Thyroid gland (tissue), 4 donors: Measurements from ENCODE around the gene BZW1. TPM values are rescaled to one million over a fixed set of nuclear protein-coding genes. Genes with fewer than 3 reads are reported as not detected.

ENCODE experiments used
- DNase-seq, 2 donors: peaks; one replicate each; pipeline ENCODE4 v3.0.0-alpha.2; 2019
- H3K27ac ChIP-seq, 3 donors: fragments of 200-600 bp; sonication (generic); 1 replicate in 2 of 3; 2 replicates in 1 of 3; pipeline ENCODE4 v1.5.1; 2016 to 2019; ENCODE audit warnings: mild to moderate bottlenecking in 1 of 3, moderate library complexity in 1 of 3
- H3K27me3 ChIP-seq: fragments of 200-600 bp; sonication (generic); one replicate; pipeline ENCODE4 v1.5.1; 2019
- H3K36me3 ChIP-seq, 2 donors: fragments of 200-600 bp; sonication (generic); one replicate each; pipeline ENCODE4 v1.5.1; 2016 to 2019
- H3K4me1 ChIP-seq, 2 donors: fragments of 200-600 bp; sonication (generic); one replicate each; pipeline ENCODE4 v1.5.1; 2017 to 2019
- H3K4me3 ChIP-seq, 3 donors: fragments of 200-600 bp; sonication (generic); replicated peaks in 1 of 3; 1 replicate in 2 of 3; 2 replicates in 1 of 3; pipeline ENCODE4 v1.5.1; 2016; ENCODE audit warnings: mild to moderate bottlenecking in 1 of 3
- H3K9me3 ChIP-seq: fragments of 200-600 bp; sonication (generic); one replicate; pipeline ENCODE4 v1.5.1; 2017
- POLR2A ChIP-seq, 2 donors: fragments of 450-650 bp; IDR thresholded peaks; one replicate each; pipeline ENCODE4 v1.6.1; 2017; ENCODE audit warnings: antibody characterized with exemption in 2 of 2, mild to moderate bottlenecking in 2 of 2, moderate library complexity in 1 of 2
- WGBS, 2 donors: methylation state at CpG; one replicate each; pipeline ENCODE4 v1.1.5; 2017; 5-methylcytosine and 5-hydroxymethylcytosine counted together
- intact Hi-C: fragments of 100-400 bp; cut with DNase I; formaldehyde crosslinking; loops from one replicate; pipeline ENCODE4 v1.15.1; 2023
- total RNA-seq, 4 donors: library from RNA; depleted of rRNA; stranded (reverse); fragments of >200 nt; gene quantifications; one replicate each; pipeline ENCODE4 v1.2.3, GENCODE V29; 2016
- TF ChIP-seq, protein P1 (sequence below), 6 experiments: fragments of 200-600 bp in 3 of 6; fragments of 450-650 bp in 3 of 6; sonication (generic) in 3 of 6; IDR thresholded peaks; one replicate each; pipeline ENCODE4 v1.5.1; 2016 to 2019; ENCODE audit warnings: antibody characterized with exemption in 6 of 6, mild to moderate bottlenecking in 2 of 6, inconsistent platforms in 1 of 6, moderate library complexity in 1 of 6

The BZW1 gene
- total RNA-seq, 4 donors from 2014 or later = 136 to 192 (median 144) TPM

DNA sequence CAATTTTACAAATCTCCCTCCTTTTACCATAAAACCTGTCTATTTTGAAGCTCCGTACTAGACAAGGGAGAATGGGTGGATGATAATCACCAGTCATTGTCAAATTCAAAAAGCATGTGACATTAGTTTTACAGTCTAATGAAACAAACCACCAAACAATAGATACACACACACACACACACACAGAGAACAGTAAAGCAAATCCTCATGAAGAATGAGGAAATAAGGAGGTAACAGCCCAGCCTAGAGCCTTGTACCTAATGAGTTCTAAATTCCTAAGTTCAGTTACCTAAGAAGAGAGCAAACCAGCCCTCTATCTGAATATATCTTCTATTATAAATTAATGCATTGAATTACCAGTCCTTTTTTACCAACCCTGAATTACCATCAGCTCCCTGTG is 36.8 kb upstream of the BZW1 start:
- DNase-seq = no peak
- Histone ChIP-seq H3K9me3 (no peaks in the 10 kb centered on the region), H3K36me3 (no peaks in the 10 kb centered on the region), H3K27me3 (no peaks in the 10 kb centered on the region), H3K27ac (no peak overlapping the region), H3K4me3 (no peak overlapping the region), H3K4me1 (no peaks in the 10 kb centered on the region)
- 97 to 99% methylated on average over 1 of the region's 1 CpG for WGBS, 2 donors
- intact Hi-C loops = no loop called here
- TF ChIP-seq, protein P1, sequence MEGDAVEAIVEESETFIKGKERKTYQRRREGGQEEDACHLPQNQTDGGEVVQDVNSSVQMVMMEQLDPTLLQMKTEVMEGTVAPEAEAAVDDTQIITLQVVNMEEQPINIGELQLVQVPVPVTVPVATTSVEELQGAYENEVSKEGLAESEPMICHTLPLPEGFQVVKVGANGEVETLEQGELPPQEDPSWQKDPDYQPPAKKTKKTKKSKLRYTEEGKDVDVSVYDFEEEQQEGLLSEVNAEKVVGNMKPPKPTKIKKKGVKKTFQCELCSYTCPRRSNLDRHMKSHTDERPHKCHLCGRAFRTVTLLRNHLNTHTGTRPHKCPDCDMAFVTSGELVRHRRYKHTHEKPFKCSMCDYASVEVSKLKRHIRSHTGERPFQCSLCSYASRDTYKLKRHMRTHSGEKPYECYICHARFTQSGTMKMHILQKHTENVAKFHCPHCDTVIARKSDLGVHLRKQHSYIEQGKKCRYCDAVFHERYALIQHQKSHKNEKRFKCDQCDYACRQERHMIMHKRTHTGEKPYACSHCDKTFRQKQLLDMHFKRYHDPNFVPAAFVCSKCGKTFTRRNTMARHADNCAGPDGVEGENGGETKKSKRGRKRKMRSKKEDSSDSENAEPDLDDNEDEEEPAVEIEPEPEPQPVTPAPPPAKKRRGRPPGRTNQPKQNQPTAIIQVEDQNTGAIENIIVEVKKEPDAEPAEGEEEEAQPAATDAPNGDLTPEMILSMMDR (IDR thresholded peaks at IDR 0.05) = no peak
- TF ChIP-seq POLR2A (IDR thresholded peaks at IDR 0.05) = no peak

DNA sequence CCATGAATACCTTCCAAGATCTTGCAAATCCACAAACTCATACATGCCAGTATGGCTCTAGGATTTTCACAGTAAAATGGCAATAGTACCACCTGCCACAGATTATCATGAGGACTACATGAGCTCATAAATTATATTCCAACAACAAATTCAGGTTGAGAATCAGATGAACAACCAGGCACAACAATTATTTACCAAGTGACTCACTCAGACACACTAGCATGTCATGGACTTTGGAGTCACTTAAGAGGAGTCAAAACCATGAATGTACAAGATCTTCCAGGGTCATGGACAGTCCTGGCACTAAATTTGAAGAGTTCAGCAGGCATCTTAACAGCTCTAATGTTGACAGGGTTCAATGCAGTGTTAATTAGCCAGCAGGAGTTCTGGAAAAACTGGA is 34.4 kb upstream of the BZW1 start:
- Histone ChIP-seq H3K27me3 (no peaks in the 10 kb centered on the region), H3K4me1 (no peaks in the 10 kb centered on the region), H3K27ac (no peak overlapping the region), H3K36me3 (no peaks in the 10 kb centered on the region), H3K9me3 (no peaks in the 10 kb centered on the region), H3K4me3 (no peak overlapping the region)
- DNase-seq = no peak
- intact Hi-C loops = no loop called here
- TF ChIP-seq POLR2A (IDR thresholded peaks at IDR 0.05) = no peak
- TF ChIP-seq, protein P1 (IDR thresholded peaks at IDR 0.05) = no peak

DNA sequence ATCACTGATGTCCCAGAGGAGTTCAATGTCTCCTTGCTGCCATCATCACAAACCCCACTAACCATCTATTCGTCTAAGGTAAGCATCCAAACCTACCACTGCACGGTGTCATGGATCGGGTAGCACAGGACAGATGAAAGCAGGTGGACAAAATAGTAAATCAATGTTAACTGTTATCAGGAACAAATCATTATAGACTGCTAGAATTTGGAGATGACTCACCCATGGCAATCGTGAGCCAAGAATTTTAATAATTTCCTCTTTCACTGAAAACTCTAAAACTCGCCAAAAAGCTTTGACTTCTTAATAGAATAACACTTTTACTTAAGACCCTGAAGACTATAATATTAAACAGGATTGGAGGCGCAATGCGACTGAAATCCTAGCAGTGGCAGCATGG is 33.7 kb upstream of the BZW1 start:
- WGBS, 2 donors = 73 to 87% methylated on average over 7 of the region's 7 CpGs
- Histone ChIP-seq H3K27me3 (no peaks in the 10 kb centered on the region), H3K27ac (no peak overlapping the region), H3K4me1 (no peaks in the 10 kb centered on the region), H3K4me3 (no peak overlapping the region), H3K36me3 (no peaks in the 10 kb centered on the region), H3K9me3 (no peaks in the 10 kb centered on the region)
- intact Hi-C loops = no loop called here
- DNase-seq = no peak
- TF ChIP-seq POLR2A (IDR thresholded peaks at IDR 0.05) = no peak
- TF ChIP-seq, protein P1 (IDR thresholded peaks at IDR 0.05) = no peak

DNA sequence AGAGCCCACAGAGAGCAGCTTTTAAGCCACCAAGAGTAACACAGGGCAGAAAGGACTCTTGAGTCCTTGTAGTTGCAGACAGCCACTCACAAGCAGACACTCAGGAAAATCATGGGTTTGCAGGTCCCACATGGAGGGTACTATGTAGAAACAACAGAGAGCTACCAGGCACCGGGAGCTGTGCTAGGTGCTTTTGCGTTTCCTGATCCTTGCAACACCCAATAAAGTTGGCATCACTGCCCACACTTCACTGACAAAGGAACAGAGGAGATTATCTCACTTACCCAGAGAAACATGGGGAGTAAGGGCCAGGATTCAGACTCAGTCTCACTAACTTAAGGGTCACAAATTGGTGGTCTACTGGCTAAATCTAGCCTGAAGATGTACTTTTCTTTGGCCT is 32.5 kb upstream of the BZW1 start:
- Histone ChIP-seq H3K4me3 (no peak overlapping the region), H3K27ac (no peak overlapping the region), H3K27me3 (no peaks in the 10 kb centered on the region), H3K9me3 (no peaks in the 10 kb centered on the region), H3K36me3 (no peaks in the 10 kb centered on the region), H3K4me1 (no peaks in the 10 kb centered on the region)
- 29 to 70% methylated on average over 2 of the region's 2 CpGs for WGBS, 2 donors
- intact Hi-C loops = no loop called here
- DNase-seq = peak in 1 of 2 donors; percentile 7
- TF ChIP-seq POLR2A (IDR thresholded peaks at IDR 0.05) = no peak
- TF ChIP-seq, protein P1 (IDR thresholded peaks at IDR 0.05) = no peak

DNA sequence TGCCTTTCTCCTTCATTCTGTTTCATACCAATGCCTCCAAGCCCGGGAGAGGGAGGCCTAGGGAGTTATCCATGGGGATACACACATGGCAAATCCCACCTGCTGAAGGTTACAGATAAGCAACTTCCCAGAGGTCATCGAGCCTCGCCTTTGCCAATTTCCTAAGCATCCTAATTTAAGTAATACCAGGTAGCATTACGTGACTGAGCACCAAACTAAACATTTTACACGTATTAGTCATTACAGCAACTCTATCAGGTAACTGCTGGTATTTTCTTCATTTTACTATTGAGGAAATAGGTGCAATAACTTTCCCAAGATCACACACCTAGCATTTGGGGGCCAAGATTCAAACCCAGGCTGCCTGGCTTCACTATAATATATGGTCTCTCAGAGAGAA is 30.1 kb upstream of the BZW1 start:
- H3K9me3 ChIP-seq = no peaks in the 10 kb centered on the region
- 91% methylated on average over 5 of the region's 5 CpGs for WGBS, 2 donors
- H3K4me3 ChIP-seq = no peak overlapping the region
- no peak overlapping the region for H3K27ac ChIP-seq
- no peak for TF ChIP-seq POLR2A (IDR thresholded peaks at IDR 0.05)
- TF ChIP-seq, protein P1 (IDR thresholded peaks at IDR 0.05) = no peak
- no peak for DNase-seq
- no peaks in the 10 kb centered on the region for H3K36me3 ChIP-seq
- intact Hi-C loops = no loop called here
- peaks cover 0 to 4% of the 10 kb centered on the region in 2 donors for H3K4me1 ChIP-seq
- H3K27me3 ChIP-seq = no peaks in the 10 kb centered on the region
